ENCODE results near the gene PALLD. TPM values are rescaled to one million over a fixed set of nuclear protein-coding genes. Genes with fewer than 3 reads are reported as not detected.

PALLD gene
- total and polyA plus RNA-seq, 2 of the 8 experiments (the other 6 are each of a cell fraction or from before 2014, with no cell fraction given): 10.5 to 25.0 TPM

DNA sequence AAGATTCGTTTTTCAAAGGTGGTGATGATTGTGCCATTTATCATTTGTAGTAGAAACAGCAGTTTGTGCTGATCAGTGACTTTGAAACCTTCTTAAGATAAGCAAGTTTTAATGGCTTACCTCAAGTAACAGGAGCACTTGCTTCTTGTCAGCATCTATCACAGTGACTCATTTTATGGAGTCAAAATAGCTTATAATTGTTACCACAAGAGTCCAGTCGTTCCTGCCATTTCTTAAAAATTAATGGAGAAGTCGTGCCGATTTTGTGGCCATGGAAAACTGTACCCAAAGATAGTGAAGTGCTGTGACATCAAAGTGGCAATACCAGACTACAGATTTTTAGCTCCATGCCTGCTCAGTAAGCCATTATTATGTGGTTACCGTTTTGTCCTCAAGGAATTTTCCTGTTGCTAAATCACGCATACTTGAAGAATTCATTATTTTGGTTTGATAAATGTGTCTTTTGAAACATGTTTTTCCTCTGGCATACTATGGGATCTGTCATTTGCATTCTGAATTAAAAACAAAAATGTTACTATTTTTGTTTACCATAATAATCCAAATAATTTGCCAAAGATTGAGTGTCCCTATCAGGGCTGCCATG is 383.3 kb downstream of the PALLD start:
- H4K91ac ChIP-seq (replicated peaks; ENCODE audit: insufficient read length, low read length): no peak overlapping the region
- WGBS, 2 experiments (ENCODE audit: extremely low coverage in 1 of 2, insufficient coverage in 1 of 2, insufficient read length in 1 of 2, insufficient replicate concordance in 2 of 2, low coverage in 1 of 2, low lambda C conversion rate in 2 of 2, missing lambda C conversion rate in 1 of 2): 86% methylated on average over 6 of the region's 6 CpGs; no CpG with 5 or more reads in 1 of the 2 experiments
- peaks cover 0 to 14% (median 3%) of the 10 kb centered on the region in 4 experiments; a peak in 6 of 7 replicates for H3K27me3 ChIP-seq (replicated peaks in 1 of 4; ENCODE audit: control insufficient read depth in 3 of 4, extremely low read depth in 1 of 4, insufficient read depth in 3 of 4, low read length in 3 of 4)
- H3K23ac ChIP-seq (ENCODE audit: insufficient read length): no peak overlapping the region
- no peaks in the 10 kb centered on the region for H3K79me1 ChIP-seq (ENCODE audit: low read depth, low read length)
- no peak overlapping the region for H3K4ac ChIP-seq (replicated peaks; ENCODE audit: insufficient read length, low read depth, low read length)
- H4K20me1 ChIP-seq (replicated peaks in 1 of 2; ENCODE audit: control insufficient read depth in 1 of 2, insufficient read depth in 2 of 2, low read length in 2 of 2): peaks cover 0 to 2% of the 10 kb centered on the region in 2 experiments
- H3K23me2 ChIP-seq (ENCODE audit: low read depth, low read length): peaks cover 2% of the 10 kb centered on the region; the same call in 1 of the 2 replicates
- H2BK20ac ChIP-seq (ENCODE audit: low read length): no peak overlapping the region
- no peak overlapping the region for H4K8ac ChIP-seq (ENCODE audit: extremely low read depth, insufficient read depth, low read length)
- H2BK5ac ChIP-seq (ENCODE audit: low read depth, low read length): no peak overlapping the region
- no peak overlapping the region for H3K18ac ChIP-seq (ENCODE audit: extremely low read depth, low read length)
- no peak overlapping the region for H2BK120ac ChIP-seq (replicated peaks; ENCODE audit: low read depth, low read length)
- FAIRE-seq (no peak), DNase-seq (ENCODE audit: low read depth in 1 of 2, low spot score in 2 of 2) (no peak)
- CTCF ChIA-PET (ENCODE audit: partially characterized antibody): interaction anchor here (1.2 to 1.6 kb wide), 2 partner anchors 32 to 42 kb away, joined by 3 to 4 read pairs; no protein-coding TSS in a partner anchor
- no peak overlapping the region for H2BK12ac ChIP-seq (ENCODE audit: low read depth, low read length)
- no peak overlapping the region for H3K4me3 ChIP-seq (ENCODE audit: extremely low read depth in 1 of 4, insufficient read depth in 2 of 4, low read depth in 3 of 4, low read length in 4 of 4)
- no peaks in the 10 kb centered on the region for H3K36me3 ChIP-seq (ENCODE audit: control insufficient read depth in 2 of 4, insufficient read depth in 4 of 4, low read length in 3 of 4)
- H2BK15ac ChIP-seq (ENCODE audit: low read length): no peak overlapping the region
- POLR2A ChIA-PET (ENCODE audit: partially characterized antibody): no interaction called here
- no peak overlapping the region for H4K5ac ChIP-seq (ENCODE audit: insufficient read length, low read depth, low read length)
- H3K56ac ChIP-seq (replicated peaks; ENCODE audit: insufficient read length, low read depth, low read length): no peak overlapping the region
- no peak overlapping the region for H3K14ac ChIP-seq (ENCODE audit: insufficient read length)
- no peak overlapping the region for H3K27ac ChIP-seq (ENCODE audit: low read depth, low read length)
- peaks cover 0 to 3% (median 0%) of the 10 kb centered on the region in 4 experiments; a peak in 2 of 7 replicates for H3K4me1 ChIP-seq (replicated peaks in 1 of 4; ENCODE audit: control insufficient read depth in 3 of 4, insufficient read depth in 4 of 4, low read length in 3 of 4)
- TF ChIP-seq EP300 (IDR thresholded peaks at IDR 0.05; ENCODE audit: borderline replicate concordance in 1 of 2, low read depth in 2 of 2, low read length in 2 of 2): no peak
- no peak for TF ChIP-seq CBX5 (IDR thresholded peaks at IDR 0.05; ENCODE audit: low read depth, low read length)
- TF ChIP-seq FOSL1 (IDR thresholded peaks at IDR 0.05; ENCODE audit: insufficient read depth, low read depth, low read length): no peak
- TF ChIP-seq CBX8 (IDR thresholded peaks at IDR 0.05; ENCODE audit: borderline replicate concordance, low read depth, low read length): no peak
- TF ChIP-seq TAF1 (IDR thresholded peaks at IDR 0.05; ENCODE audit: low read depth, low read length): no peak
- no peak for TF ChIP-seq SIX5 (IDR thresholded peaks at IDR 0.05; ENCODE audit: low read depth, low read length)
- TF ChIP-seq, protein P1, sequence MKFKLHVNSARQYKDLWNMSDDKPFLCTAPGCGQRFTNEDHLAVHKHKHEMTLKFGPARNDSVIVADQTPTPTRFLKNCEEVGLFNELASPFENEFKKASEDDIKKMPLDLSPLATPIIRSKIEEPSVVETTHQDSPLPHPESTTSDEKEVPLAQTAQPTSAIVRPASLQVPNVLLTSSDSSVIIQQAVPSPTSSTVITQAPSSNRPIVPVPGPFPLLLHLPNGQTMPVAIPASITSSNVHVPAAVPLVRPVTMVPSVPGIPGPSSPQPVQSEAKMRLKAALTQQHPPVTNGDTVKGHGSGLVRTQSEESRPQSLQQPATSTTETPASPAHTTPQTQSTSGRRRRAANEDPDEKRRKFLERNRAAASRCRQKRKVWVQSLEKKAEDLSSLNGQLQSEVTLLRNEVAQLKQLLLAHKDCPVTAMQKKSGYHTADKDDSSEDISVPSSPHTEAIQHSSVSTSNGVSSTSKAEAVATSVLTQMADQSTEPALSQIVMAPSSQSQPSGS (IDR thresholded peaks at IDR 0.05; ENCODE audit: low read length): no peak
- TF ChIP-seq KDM1A (IDR thresholded peaks at IDR 0.05; ENCODE audit: borderline replicate concordance, low read length): no peak
- H3K4me2 ChIP-seq (ENCODE audit: insufficient read depth in 1 of 2, low read depth in 2 of 2, low read length in 2 of 2): no peak overlapping the region
- no peaks in the 10 kb centered on the region for H3K79me2 ChIP-seq (ENCODE audit: control insufficient read depth in 1 of 2, insufficient read depth in 2 of 2, low read length in 2 of 2)
- H3K9me3 ChIP-seq (ENCODE audit: insufficient read depth in 2 of 2, low read depth in 1 of 2, low read length in 1 of 2): no peaks in the 10 kb centered on the region
- no peak overlapping the region for H3K9ac ChIP-seq (replicated peaks in 1 of 4; ENCODE audit: extremely low read depth in 1 of 4, low read depth in 3 of 4, low read length in 3 of 4)
- no peak overlapping the region for H2AK5ac ChIP-seq (ENCODE audit: low read depth, low read length)
- no peak overlapping the region for H2AFZ ChIP-seq (ENCODE audit: low read length)

Measured in H1 (cell line).